ENCODE data around the gene SHANK1. TPM values are rescaled to one million over a fixed set of nuclear protein-coding genes. Genes with fewer than 3 reads are reported as not detected.
"Not testable (repeated sequence)": the region's sequence is repeated elsewhere in the genome, so short reads cannot be mapped to it uniquely, and the experiment has no call there.

SHANK1 gene
- total RNA-seq (1 to 10 TPM in 1 of 9 donors, under 1 TPM in 7, not detected in 1; 0.28 to 2.1 (median 0.49) TPM), polyA plus RNA-seq (under 1 TPM; 0.03 to 0.23 TPM)
- long read RNA-seq, donor 1, partial matches to known transcripts, result 0 of 1 reads
- long read RNA-seq, donor 1, other reads (novel, unspliced or antisense), result 1 of 1 reads
- long read RNA-seq, donor 2, partial matches to known transcripts, result 0 of 1 reads
- long read RNA-seq, donor 2, other reads (novel, unspliced or antisense), result 1 of 1 reads
- long read RNA-seq, donor 3, partial matches to known transcripts, result 0 of 1 reads
- long read RNA-seq, donor 3, other reads (novel, unspliced or antisense), result 0 of 1 reads

DNA sequence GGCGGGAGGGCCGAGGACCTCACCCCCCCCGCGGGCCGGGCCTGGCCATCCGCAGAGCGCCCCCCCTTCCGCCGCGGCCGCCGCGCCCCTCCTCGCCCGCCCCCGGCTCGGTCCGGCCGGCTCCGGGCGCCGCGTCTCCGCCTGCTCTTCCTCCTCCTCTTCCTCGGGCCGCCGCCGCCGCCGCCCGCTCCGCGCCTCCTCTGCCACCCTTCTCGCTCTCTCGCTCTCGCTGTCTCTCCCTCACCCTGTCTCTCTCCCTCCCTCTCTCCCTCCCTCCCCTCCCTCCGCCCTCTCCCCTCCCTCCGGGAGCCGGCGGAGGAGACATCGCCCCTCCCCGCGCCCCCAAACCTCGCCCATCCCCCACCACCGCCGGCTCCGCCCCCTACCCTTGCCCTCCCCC is at the start of gene SHANK1:
Gene SHANK1 (minus strand): TSS at position 237 of the 400 bp plus-strand sequence. CDS start 2,883 bp downstream, outside the sequence.
- intact Hi-C loops (cut with DNase I), result no loop called here
- peaks cover 8 to 54% (median 42%) of the 10 kb centered on the region in 9 donors for H3K27me3 ChIP-seq
- peaks cover 0 to 34% (median 8%) of the 10 kb centered on the region in 12 donors for H3K4me1 ChIP-seq
- 2 to 4% (median 3%) methylated on average over 23 to 41 of the region's 47 CpGs for WGBS, 4 donors
- ATAC-seq, result no peak
- no peak within 1 kb of the TSS for H3K27ac ChIP-seq
- no peaks in the 10 kb centered on the region for H3K9me3 ChIP-seq
- peak within 1 kb of the TSS in 11 of 12 donors; percentile 11 to 53 (median 41) for H3K4me3 ChIP-seq
- TF ChIP-seq POLR2A (IDR thresholded peaks at IDR 0.05) (no peak), CTCF (IDR thresholded peaks at IDR 0.05) (no peak)
- no peak for DNase-seq
- H3K36me3 ChIP-seq, result no peaks in the 10 kb centered on the region

GRCh38 chr19:50768277-50768676 is 48.7 kb upstream of the SHANK1 start:
- TF ChIP-seq POLR2A (IDR thresholded peaks at IDR 0.05), result no peak
- no peak for TF ChIP-seq CTCF (IDR thresholded peaks at IDR 0.05)
- intact Hi-C loops (cut with DNase I), result no loop called here
- no peak for DNase-seq
- Histone ChIP-seq H3K4me1 (no peaks in the 10 kb centered on the region), H3K27ac (no peak overlapping the region), H3K4me3 (no peak overlapping the region), H3K36me3 (no peaks in the 10 kb centered on the region), H3K27me3 (peaks cover 0 to 46% (median 0%) of the 10 kb centered on the region in 9 donors), H3K9me3 (peaks cover 0 to 5% (median 0%) of the 10 kb centered on the region in 12 donors)
- no peak for ATAC-seq
- 59 to 69% (median 66%) methylated on average over 5 of the region's 5 CpGs for WGBS, 4 donors

GRCh38 chr19:50767263-50767662 is 47.7 kb upstream of the SHANK1 start:
- H3K27me3 ChIP-seq, result peaks cover 0 to 38% (median 0%) of the 10 kb centered on the region in 9 donors
- 30 to 49% (median 39%) methylated on average over 5 of the region's 5 CpGs for WGBS, 4 donors
- H3K9me3 ChIP-seq; H3K27ac ChIP-seq; H3K4me3 ChIP-seq; H3K4me1 ChIP-seq; DNase-seq; ATAC-seq; H3K36me3 ChIP-seq; intact Hi-C loops (cut with DNase I): not testable (repeated sequence)

DNA sequence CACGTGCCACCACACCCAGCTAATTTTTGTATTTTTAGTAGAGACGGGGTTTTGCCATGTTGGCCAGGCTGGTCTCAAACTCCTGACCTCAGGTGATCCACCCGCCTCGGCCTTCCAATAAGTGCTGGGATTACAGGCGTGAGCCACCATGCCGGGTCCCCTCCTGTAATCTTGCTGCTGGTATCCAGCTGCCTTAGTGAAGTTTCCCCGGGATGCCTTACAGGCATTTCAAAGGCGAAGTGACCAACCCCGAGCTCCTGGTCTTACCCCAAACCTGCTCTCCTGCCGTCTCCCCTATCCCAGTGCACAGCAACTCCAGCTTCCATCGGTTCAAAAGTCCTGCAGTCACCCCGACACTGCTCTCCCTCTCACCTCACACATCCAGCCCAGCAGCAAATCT is 47.1 kb upstream of the SHANK1 start:
- not testable (repeated sequence) for H3K4me3 ChIP-seq, ATAC-seq
- WGBS, 4 donors, result 73 to 77% (median 75%) methylated on average over 12 of the region's 12 CpGs

DNA sequence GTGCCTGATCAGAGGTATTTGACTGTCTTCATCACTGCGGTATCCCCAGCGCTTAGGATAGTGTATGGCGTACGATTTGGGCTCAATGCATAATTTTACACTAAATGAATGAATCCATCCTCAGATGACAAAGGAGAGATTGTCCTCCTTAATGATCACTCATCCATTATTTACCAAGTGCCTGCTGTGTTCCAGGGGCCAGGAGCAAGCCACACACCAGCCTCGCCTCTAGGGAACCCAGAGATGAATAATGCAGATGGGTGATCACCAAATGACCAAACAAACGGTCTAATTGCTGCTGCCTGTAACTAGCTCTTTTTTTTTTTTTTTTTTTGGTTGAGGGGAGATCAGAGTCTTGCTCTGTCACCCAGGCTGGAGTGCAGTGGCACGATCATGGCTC is 44.8 kb upstream of the SHANK1 start:
- Histone ChIP-seq H3K27ac (no peak overlapping the region), H3K27me3 (peaks cover 0 to 28% (median 0%) of the 10 kb centered on the region in 9 donors), H3K9me3 (no peaks in the 10 kb centered on the region), H3K4me1 (no peaks in the 10 kb centered on the region), H3K36me3 (no peaks in the 10 kb centered on the region), H3K4me3 (no peak overlapping the region)
- no peak for ATAC-seq
- intact Hi-C loops (cut with DNase I), result no loop called here
- no peak for TF ChIP-seq CTCF (IDR thresholded peaks at IDR 0.05)
- TF ChIP-seq POLR2A (IDR thresholded peaks at IDR 0.05), result no peak
- DNase-seq, result no peak
- WGBS, 4 donors, result 73 to 78% (median 76%) methylated on average over 7 of the region's 7 CpGs

More for the DNA sequence above, 47.1 kb upstream of the SHANK1 start:
- H3K9me3 ChIP-seq; H3K36me3 ChIP-seq; DNase-seq; intact Hi-C loops (cut with DNase I); H3K27ac ChIP-seq; H3K4me1 ChIP-seq: not testable (repeated sequence)
- H3K27me3 ChIP-seq, result peaks cover 0 to 38% (median 0%) of the 10 kb centered on the region in 9 donors

- H3K9me3 ChIP-seq, H3K36me3 ChIP-seq: not testable (repeated sequence)
- H3K27me3 ChIP-seq, result peaks cover 0 to 25% (median 0%) of the 10 kb centered on the region in 9 donors
Measured at GRCh38 chr19:50763521-50763920, 43.9 kb upstream of the SHANK1 start.

DNA sequence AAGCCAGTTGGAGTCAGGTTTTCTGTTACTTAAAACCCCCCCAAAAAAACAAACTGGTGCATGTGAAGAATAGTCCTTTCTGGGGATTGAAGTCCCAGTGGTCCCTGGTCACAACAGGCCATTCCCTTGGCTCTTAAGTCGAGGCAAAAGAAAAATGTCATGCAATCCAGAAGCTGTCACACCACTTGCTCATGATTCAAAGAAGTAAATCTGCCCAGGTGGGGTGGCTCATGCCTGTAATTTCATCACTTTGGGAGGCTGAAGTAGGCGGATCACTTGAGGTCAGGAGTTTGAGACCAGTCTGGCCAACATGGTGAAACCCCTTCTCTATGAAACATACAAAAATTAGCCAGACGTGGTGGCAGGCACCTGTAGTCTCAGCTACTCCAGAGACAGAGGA is 41.9 kb upstream of the SHANK1 start:
- DNase-seq; H3K4me3 ChIP-seq; ATAC-seq; H3K9me3 ChIP-seq; H3K36me3 ChIP-seq; H3K4me1 ChIP-seq; intact Hi-C loops (cut with DNase I); H3K27ac ChIP-seq: not testable (repeated sequence)
- WGBS, 4 donors, result 46 to 65% (median 62%) methylated on average over 3 of the region's 3 CpGs
- H3K27me3 ChIP-seq, result peaks cover 0 to 19% (median 0%) of the 10 kb centered on the region in 9 donors

More at GRCh38 chr19:50763521-50763920, 43.9 kb upstream of the SHANK1 start:
- H3K4me3 ChIP-seq; intact Hi-C loops (cut with DNase I); DNase-seq; H3K27ac ChIP-seq; ATAC-seq; H3K4me1 ChIP-seq: not testable (repeated sequence)
- 65 to 74% (median 70%) methylated on average over 4 to 12 of the region's 13 CpGs for WGBS, 4 donors

All from heart left ventricle (tissue), 16 donors.